ENCODE measurements around the gene BOD1L1. TPM values are rescaled to one million over a fixed set of nuclear protein-coding genes. Genes with fewer than 3 reads are reported as not detected.

The BOD1L1 gene
- polyA plus RNA-seq, 1 donor from 2014 or later: 43.3 TPM

DNA sequence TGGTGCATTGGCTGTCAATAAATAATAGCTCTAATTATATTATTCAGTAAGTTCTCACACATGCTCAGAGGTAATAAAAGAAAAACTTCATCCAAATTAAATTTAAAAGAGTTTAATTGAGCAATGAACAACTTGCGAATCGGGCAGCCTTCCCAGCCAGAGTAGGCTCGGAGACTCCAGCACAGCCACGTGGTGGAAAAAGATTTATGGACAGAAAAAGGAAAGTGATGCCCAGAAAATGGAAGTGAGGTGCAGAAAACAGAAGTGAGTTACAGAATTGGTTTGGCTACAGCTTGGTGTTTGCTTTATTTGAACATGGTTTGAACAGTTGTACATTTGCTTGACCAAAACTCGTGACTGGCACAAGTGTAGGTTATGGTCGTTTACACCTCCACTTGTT lies 13.6 kb upstream of the BOD1L1 start:
- Histone ChIP-seq H2AFZ (ENCODE audit: low read depth, low read length) (no peak overlapping the region), H3K9me3 (ENCODE audit: low read length) (no peaks in the 10 kb centered on the region), H3K27me3 (ENCODE audit: insufficient read depth, low read depth, low read length) (no peaks in the 10 kb centered on the region), H3K36me3 (ENCODE audit: insufficient read depth, low read length) (no peaks in the 10 kb centered on the region), H3F3A (ENCODE audit: insufficient read depth, low read length, poor library complexity, severe bottlenecking) (no peaks in the 10 kb centered on the region), H4K20me1 (ENCODE audit: insufficient read depth) (no peaks in the 10 kb centered on the region), H3K27ac (ENCODE audit: low read length) (no peak overlapping the region), H3K4me2 (ENCODE audit: low read length) (no peak overlapping the region), H3K9ac (ENCODE audit: low read length) (no peak overlapping the region), H3K9me2 (ENCODE audit: insufficient read depth, low read length) (no peaks in the 10 kb centered on the region), H3K79me2 (replicated peaks; ENCODE audit: insufficient read depth, low read length) (no peaks in the 10 kb centered on the region), H3K4me3 (ENCODE audit: low read length) (no peak overlapping the region)
- TF ChIP-seq SMC3 (conservative IDR thresholded peaks at IDR 0.05; ENCODE audit: poor library complexity) (no peak), RAD21 (conservative IDR thresholded peaks at IDR 0.05) (no peak), EZH2 (IDR thresholded peaks at IDR 0.05; ENCODE audit: borderline replicate concordance, insufficient read depth, low read length, poor library complexity, severe bottlenecking) (no peak), EP300 (conservative IDR thresholded peaks at IDR 0.05; ENCODE audit: poor library complexity, severe bottlenecking) (no peak), POLR2AphosphoS5 (IDR thresholded peaks at IDR 0.05) (no peak), TAF1 (IDR thresholded peaks at IDR 0.05; ENCODE audit: low read depth) (no peak), MXI1 (conservative IDR thresholded peaks at IDR 0.05; ENCODE audit: poor library complexity, severe bottlenecking) (no peak)
- TF ChIP-seq, protein P1, sequence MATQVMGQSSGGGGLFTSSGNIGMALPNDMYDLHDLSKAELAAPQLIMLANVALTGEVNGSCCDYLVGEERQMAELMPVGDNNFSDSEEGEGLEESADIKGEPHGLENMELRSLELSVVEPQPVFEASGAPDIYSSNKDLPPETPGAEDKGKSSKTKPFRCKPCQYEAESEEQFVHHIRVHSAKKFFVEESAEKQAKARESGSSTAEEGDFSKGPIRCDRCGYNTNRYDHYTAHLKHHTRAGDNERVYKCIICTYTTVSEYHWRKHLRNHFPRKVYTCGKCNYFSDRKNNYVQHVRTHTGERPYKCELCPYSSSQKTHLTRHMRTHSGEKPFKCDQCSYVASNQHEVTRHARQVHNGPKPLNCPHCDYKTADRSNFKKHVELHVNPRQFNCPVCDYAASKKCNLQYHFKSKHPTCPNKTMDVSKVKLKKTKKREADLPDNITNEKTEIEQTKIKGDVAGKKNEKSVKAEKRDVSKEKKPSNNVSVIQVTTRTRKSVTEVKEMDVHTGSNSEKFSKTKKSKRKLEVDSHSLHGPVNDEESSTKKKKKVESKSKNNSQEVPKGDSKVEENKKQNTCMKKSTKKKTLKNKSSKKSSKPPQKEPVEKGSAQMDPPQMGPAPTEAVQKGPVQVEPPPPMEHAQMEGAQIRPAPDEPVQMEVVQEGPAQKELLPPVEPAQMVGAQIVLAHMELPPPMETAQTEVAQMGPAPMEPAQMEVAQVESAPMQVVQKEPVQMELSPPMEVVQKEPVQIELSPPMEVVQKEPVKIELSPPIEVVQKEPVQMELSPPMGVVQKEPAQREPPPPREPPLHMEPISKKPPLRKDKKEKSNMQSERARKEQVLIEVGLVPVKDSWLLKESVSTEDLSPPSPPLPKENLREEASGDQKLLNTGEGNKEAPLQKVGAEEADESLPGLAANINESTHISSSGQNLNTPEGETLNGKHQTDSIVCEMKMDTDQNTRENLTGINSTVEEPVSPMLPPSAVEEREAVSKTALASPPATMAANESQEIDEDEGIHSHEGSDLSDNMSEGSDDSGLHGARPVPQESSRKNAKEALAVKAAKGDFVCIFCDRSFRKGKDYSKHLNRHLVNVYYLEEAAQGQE (IDR thresholded peaks at IDR 0.05; ENCODE audit: borderline replicate concordance): no peak
- TF ChIP-seq, protein P2, sequence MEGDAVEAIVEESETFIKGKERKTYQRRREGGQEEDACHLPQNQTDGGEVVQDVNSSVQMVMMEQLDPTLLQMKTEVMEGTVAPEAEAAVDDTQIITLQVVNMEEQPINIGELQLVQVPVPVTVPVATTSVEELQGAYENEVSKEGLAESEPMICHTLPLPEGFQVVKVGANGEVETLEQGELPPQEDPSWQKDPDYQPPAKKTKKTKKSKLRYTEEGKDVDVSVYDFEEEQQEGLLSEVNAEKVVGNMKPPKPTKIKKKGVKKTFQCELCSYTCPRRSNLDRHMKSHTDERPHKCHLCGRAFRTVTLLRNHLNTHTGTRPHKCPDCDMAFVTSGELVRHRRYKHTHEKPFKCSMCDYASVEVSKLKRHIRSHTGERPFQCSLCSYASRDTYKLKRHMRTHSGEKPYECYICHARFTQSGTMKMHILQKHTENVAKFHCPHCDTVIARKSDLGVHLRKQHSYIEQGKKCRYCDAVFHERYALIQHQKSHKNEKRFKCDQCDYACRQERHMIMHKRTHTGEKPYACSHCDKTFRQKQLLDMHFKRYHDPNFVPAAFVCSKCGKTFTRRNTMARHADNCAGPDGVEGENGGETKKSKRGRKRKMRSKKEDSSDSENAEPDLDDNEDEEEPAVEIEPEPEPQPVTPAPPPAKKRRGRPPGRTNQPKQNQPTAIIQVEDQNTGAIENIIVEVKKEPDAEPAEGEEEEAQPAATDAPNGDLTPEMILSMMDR (IDR thresholded peaks at IDR 0.05; ENCODE audit: poor library complexity, severe bottlenecking): no peak

DNA sequence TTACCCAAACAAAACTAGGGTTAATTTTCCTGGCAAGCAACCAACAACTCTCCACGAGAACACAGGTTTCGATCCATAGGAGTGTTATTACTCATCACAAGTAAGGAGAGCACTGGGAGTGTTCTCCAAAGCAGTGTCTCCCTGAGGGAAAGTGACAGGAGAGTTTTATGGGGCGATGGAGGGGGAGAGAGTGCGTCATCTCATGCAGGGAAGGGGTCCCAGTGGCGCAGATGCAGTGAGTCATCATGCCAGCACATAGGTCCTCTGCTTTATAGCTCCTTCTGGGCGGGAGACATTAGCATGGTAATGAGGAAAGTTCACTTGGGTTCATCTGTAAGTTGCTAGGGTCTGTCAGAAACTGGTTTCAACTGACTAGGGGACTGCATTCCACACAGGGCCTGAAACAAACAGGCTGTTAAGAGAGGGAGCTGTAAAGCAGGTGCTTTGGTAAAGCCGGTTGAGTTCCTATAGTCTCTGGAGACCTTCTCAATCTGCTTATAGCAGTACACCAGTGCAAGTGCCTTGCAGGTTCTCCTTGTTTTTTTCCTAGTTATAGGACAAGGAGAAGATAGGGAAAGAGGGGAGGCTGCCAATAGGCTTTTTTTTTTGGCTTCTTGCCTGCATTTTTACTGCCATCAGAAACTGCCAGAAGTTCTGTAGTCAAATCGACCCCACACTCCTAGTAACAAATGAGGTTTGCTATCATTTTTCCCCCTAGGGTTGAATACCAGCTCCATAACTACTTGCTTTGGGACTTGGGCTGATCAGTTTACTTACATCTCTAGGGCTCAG lies 12.8 kb upstream of the BOD1L1 start:
- no peaks in the 10 kb centered on the region for H3K79me2 ChIP-seq (replicated peaks; ENCODE audit: insufficient read depth, low read length)
- H3K27ac ChIP-seq (ENCODE audit: low read length): no peak overlapping the region
- no peaks in the 10 kb centered on the region for H3K9me2 ChIP-seq (ENCODE audit: insufficient read depth, low read length)
- no peak overlapping the region for H2AFZ ChIP-seq (ENCODE audit: low read depth, low read length)
- H3K27me3 ChIP-seq (ENCODE audit: insufficient read depth, low read depth, low read length): no peaks in the 10 kb centered on the region
- H3K36me3 ChIP-seq (ENCODE audit: insufficient read depth, low read length): no peaks in the 10 kb centered on the region
- TF ChIP-seq TAF1 (IDR thresholded peaks at IDR 0.05; ENCODE audit: low read depth) (no peak), RAD21 (conservative IDR thresholded peaks at IDR 0.05) (no peak), MXI1 (conservative IDR thresholded peaks at IDR 0.05; ENCODE audit: poor library complexity, severe bottlenecking) (no peak), POLR2AphosphoS5 (IDR thresholded peaks at IDR 0.05) (no peak)
- H3K9me3 ChIP-seq (ENCODE audit: low read length): no peaks in the 10 kb centered on the region
- no peak overlapping the region for H3K4me3 ChIP-seq (ENCODE audit: low read length)
- H3K9ac ChIP-seq (ENCODE audit: low read length): no peak overlapping the region
- H4K20me1 ChIP-seq (ENCODE audit: insufficient read depth): no peaks in the 10 kb centered on the region
- H3K4me2 ChIP-seq (ENCODE audit: low read length): no peak overlapping the region
- H3F3A ChIP-seq (ENCODE audit: insufficient read depth, low read length, poor library complexity, severe bottlenecking): no peaks in the 10 kb centered on the region

All from neural cell (in vitro differentiated cells).